ENCODE data around the gene CFAP221.

The CFAP221 gene

DNA sequence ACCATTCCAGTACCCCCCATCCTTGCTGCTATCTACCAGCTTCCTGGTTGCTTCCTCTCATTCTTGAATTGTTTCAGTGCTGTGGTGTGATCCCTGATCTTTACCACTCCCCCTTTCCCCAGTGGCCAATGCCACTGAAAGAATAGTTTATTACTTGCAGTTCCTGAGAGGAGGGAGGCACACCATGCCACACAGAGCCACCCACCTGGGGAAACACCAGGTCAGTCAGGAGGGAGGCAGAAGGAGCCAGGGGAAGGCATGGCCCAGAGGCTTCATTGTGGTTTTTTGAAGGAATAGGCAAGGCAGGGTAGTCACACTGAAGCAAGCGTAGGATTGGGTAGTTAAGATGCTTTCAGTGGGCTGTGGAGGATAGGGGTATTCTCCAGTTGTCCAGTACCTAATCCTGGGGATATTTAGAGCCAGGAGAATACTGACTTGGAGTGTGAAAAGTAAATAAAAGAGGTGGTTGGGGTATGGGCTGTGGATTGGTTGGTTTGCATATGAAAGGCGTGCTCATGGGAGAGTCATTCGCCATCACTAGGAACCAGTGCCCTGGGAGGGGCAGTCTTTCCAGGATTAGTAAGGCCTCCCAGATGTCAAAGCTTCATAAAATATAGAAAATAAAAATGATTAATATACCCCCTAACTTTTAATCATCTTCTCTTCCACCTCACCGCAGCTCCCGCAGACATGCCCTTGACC is 128.1 kb downstream of the CFAP221 start:
- H3K4me1 ChIP-seq (ENCODE audit: insufficient read depth, insufficient read length), result peaks cover 5% of the 10 kb centered on the region
- no peaks in the 10 kb centered on the region for H3K9me3 ChIP-seq (ENCODE audit: insufficient read depth, low read length)
- no peaks in the 10 kb centered on the region for H3K27me3 ChIP-seq (ENCODE audit: insufficient read depth, insufficient read length)
- no peak overlapping the region for H3K4me3 ChIP-seq (ENCODE audit: insufficient read length, low read depth)
- TF ChIP-seq ZNF274 (IDR thresholded peaks at IDR 0.05; ENCODE audit: low read depth, low read length), result no peak
- no peak for TF ChIP-seq YY1 (IDR thresholded peaks at IDR 0.05; ENCODE audit: insufficient read depth, insufficient read length)
- TF ChIP-seq SUZ12 (IDR thresholded peaks at IDR 0.05; ENCODE audit: extremely low read depth, insufficient read depth, insufficient read length), result no peak
- no peaks in the 10 kb centered on the region for H3K36me3 ChIP-seq (ENCODE audit: insufficient read depth, insufficient read length, low read length)
- H3K9ac ChIP-seq (ENCODE audit: insufficient read length, low read depth), result no peak overlapping the region
- no peak for DNase-seq (ENCODE audit: low read depth, low spot score)

DNA sequence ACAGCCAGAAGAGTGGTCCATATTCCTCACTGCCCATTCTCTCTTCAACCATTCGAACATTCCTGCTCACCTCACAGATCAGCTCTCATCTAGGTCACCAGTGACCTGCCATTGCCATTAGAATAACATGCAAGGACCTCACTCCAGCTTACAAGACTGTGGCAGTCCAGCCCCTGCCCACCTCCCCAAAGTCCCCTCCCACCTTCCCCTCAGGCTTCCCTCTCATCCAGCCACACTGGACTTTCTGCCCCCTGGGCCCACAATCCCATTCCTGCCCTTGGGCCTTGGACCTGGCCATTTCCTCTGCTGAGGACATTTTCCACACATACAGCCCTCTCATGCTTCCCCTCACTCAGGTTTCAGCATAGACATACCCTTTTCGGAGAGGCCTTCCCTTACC is 129.5 kb downstream of the CFAP221 start:
- no peak for TF ChIP-seq YY1 (IDR thresholded peaks at IDR 0.05; ENCODE audit: insufficient read depth, insufficient read length)
- no peak for TF ChIP-seq SUZ12 (IDR thresholded peaks at IDR 0.05; ENCODE audit: extremely low read depth, insufficient read depth, insufficient read length)
- no peak for TF ChIP-seq ZNF274 (IDR thresholded peaks at IDR 0.05; ENCODE audit: low read depth, low read length)
- Histone ChIP-seq H3K4me1 (ENCODE audit: insufficient read depth, insufficient read length) (peaks cover 5% of the 10 kb centered on the region), H3K4me3 (ENCODE audit: insufficient read length, low read depth) (no peak overlapping the region), H3K9ac (ENCODE audit: insufficient read length, low read depth) (no peak overlapping the region), H3K27me3 (ENCODE audit: insufficient read depth, insufficient read length) (no peaks in the 10 kb centered on the region), H3K9me3 (ENCODE audit: insufficient read depth, low read length) (no peaks in the 10 kb centered on the region), H3K36me3 (ENCODE audit: insufficient read depth, insufficient read length, low read length) (no peaks in the 10 kb centered on the region)
- DNase-seq (ENCODE audit: low read depth, low spot score), result no peak

DNA sequence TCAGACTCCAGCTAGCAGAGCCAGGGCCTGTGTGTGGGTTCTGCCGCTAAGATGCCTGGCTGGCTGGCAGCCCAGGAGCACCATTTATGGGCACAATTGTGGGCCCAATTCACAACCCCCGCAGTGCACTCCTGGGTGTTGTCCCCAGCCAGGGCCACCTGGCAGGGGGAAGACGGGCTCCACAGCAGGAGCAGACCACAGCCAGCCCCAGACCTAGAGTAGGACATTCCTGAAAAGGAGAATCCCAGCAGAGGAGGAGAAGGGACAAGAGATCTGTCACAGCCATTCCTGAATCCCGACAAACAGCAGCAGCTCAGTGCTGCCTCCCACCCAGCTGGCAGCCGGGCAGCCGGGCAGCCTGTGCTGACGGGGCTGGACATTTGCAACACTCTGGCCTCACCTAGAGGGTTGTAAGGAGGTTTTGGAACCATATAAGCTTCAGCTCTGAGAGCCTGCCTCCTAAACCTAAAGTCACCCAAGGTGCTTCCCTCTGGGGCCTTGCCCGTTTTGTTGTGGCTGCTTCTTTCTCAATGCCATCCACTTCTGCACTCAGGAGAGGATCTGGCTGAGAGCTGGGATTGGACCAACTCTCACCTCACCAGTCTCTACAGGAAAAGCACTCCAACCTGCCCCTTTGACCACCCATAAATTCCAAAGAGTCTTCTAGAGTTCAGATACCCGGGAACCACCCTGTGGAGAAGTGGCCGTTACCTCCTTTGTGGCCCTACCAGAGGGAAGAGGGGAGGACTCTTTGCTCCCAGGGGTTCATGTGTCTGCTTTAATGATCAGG is 130.7 kb downstream of the CFAP221 start:
- no peak for DNase-seq (ENCODE audit: low read depth, low spot score)
- H3K27me3 ChIP-seq (ENCODE audit: insufficient read depth, insufficient read length), result no peaks in the 10 kb centered on the region
- peaks cover 5% of the 10 kb centered on the region for H3K4me1 ChIP-seq (ENCODE audit: insufficient read depth, insufficient read length)
- H3K9me3 ChIP-seq (ENCODE audit: insufficient read depth, low read length), result no peaks in the 10 kb centered on the region
- H3K36me3 ChIP-seq (ENCODE audit: insufficient read depth, insufficient read length, low read length), result no peaks in the 10 kb centered on the region
- H3K4me3 ChIP-seq (ENCODE audit: insufficient read length, low read depth), result no peak overlapping the region
- no peak for TF ChIP-seq SUZ12 (IDR thresholded peaks at IDR 0.05; ENCODE audit: extremely low read depth, insufficient read depth, insufficient read length)
- no peak for TF ChIP-seq YY1 (IDR thresholded peaks at IDR 0.05; ENCODE audit: insufficient read depth, insufficient read length)
- no peak for TF ChIP-seq ZNF274 (IDR thresholded peaks at IDR 0.05; ENCODE audit: low read depth, low read length)
- H3K9ac ChIP-seq (ENCODE audit: insufficient read length, low read depth), result no peak overlapping the region

DNA sequence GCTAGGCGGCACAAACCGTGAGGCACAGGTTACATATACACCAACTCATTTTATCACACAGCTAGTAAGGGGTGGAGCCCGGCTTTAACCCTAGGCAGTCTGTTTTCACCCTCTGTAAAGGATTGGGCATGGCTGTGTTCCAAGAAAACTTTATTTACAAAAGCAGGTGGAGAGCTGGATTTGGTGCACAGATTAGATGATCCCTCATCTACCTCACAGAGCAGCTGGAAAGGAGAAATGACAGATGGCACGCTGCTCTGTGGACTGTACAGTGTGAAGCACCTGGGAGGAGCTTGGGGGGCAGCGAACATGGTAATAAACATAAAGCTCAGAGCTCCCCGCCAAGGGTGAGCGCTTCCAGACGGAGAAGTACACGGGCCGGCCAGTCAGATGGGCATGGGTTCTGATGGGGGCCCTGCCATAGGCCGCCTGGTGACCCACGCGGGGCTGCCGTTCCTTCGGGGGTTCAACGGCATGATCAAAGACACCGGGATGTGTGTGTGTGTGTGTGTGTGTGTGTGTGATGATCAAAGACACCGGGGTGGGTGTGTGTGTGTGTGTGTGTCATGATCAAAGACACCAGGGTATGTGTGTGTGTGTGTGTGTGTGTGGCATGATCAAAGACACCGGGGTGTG is 133.9 kb downstream of the CFAP221 start:
- TF ChIP-seq SUZ12 (IDR thresholded peaks at IDR 0.05; ENCODE audit: extremely low read depth, insufficient read depth, insufficient read length) (no peak), ZNF274 (IDR thresholded peaks at IDR 0.05; ENCODE audit: low read depth, low read length) (no peak), YY1 (IDR thresholded peaks at IDR 0.05; ENCODE audit: insufficient read depth, insufficient read length) (no peak)
- no peak overlapping the region for H3K4me3 ChIP-seq (ENCODE audit: insufficient read length, low read depth)
- DNase-seq (ENCODE audit: low read depth, low spot score), result no peak
- H3K9me3 ChIP-seq (ENCODE audit: insufficient read depth, low read length), result no peaks in the 10 kb centered on the region
- no peaks in the 10 kb centered on the region for H3K27me3 ChIP-seq (ENCODE audit: insufficient read depth, insufficient read length)
- H3K4me1 ChIP-seq (ENCODE audit: insufficient read depth, insufficient read length), result peaks cover 2% of the 10 kb centered on the region
- H3K36me3 ChIP-seq (ENCODE audit: insufficient read depth, insufficient read length, low read length), result peaks cover 28% of the 10 kb centered on the region
- no peak overlapping the region for H3K9ac ChIP-seq (ENCODE audit: insufficient read length, low read depth)

DNA sequence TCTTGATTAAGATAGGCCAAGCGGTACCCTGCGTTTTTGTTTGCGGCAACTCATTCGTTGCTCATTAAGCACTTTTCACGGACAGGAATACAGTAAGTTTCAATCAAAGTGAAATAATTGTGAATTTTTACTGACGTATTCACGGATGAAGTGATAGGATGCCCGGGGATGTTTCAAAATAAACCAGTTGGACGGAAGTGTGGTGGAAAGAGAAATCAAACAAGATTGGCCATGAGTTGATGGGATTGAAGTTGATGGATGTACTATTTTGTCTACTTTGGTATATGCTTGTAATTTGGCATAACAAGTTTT is 135.2 kb downstream of the CFAP221 start:
- TF ChIP-seq SUZ12 (IDR thresholded peaks at IDR 0.05; ENCODE audit: extremely low read depth, insufficient read depth, insufficient read length), result no peak
- TF ChIP-seq YY1 (IDR thresholded peaks at IDR 0.05; ENCODE audit: insufficient read depth, insufficient read length), result no peak
- TF ChIP-seq ZNF274 (IDR thresholded peaks at IDR 0.05; ENCODE audit: low read depth, low read length), result no peak
- H3K4me3 ChIP-seq (ENCODE audit: insufficient read length, low read depth), result peak overlapping the region; percentile 95

DNA sequence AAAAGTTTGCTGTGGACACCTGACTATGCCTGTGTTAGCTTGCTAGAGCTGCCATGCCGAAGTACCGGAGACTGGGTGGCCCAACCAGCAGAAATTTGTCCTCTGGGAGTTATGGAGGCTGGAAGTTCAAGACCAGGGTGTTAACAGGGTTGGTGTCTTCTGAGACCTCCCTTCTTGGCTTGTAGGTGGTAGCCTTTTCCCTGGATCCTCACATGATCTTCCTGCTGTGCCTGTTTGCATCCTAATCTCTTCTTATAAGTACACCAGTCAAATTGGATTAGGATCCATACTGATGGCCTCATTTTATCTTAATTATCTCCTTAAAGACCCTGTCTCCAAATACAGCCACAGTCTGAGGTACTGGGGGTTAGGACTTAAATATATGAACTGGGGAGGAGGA is 135.6 kb downstream of the CFAP221 start:
- H3K9ac ChIP-seq (ENCODE audit: insufficient read length, low read depth), result peak overlapping the region; percentile 99
- DNase-seq (ENCODE audit: low read depth, low spot score), result no peak
- no peaks in the 10 kb centered on the region for H3K9me3 ChIP-seq (ENCODE audit: insufficient read depth, low read length)
- TF ChIP-seq ZNF274 (IDR thresholded peaks at IDR 0.05; ENCODE audit: low read depth, low read length), result no peak
- TF ChIP-seq YY1 (IDR thresholded peaks at IDR 0.05; ENCODE audit: insufficient read depth, insufficient read length), result no peak
- no peak for TF ChIP-seq SUZ12 (IDR thresholded peaks at IDR 0.05; ENCODE audit: extremely low read depth, insufficient read depth, insufficient read length)
- H3K4me1 ChIP-seq (ENCODE audit: insufficient read depth, insufficient read length), result peaks cover 12% of the 10 kb centered on the region
- peak overlapping the region; percentile 95 for H3K4me3 ChIP-seq (ENCODE audit: insufficient read length, low read depth)
- H3K36me3 ChIP-seq (ENCODE audit: insufficient read depth, insufficient read length, low read length), result peaks cover 33% of the 10 kb centered on the region
- no peaks in the 10 kb centered on the region for H3K27me3 ChIP-seq (ENCODE audit: insufficient read depth, insufficient read length)

More for the DNA sequence above, 135.2 kb downstream of the CFAP221 start:
- no peak for DNase-seq (ENCODE audit: low read depth, low spot score)
- Histone ChIP-seq H3K4me1 (ENCODE audit: insufficient read depth, insufficient read length) (peaks cover 12% of the 10 kb centered on the region), H3K27me3 (ENCODE audit: insufficient read depth, insufficient read length) (no peaks in the 10 kb centered on the region), H3K9ac (ENCODE audit: insufficient read length, low read depth) (peak overlapping the region; percentile 99), H3K36me3 (ENCODE audit: insufficient read depth, insufficient read length, low read length) (peaks cover 33% of the 10 kb centered on the region), H3K9me3 (ENCODE audit: insufficient read depth, low read length) (no peaks in the 10 kb centered on the region)

Measured in NT2/D1 (cell line).